NCI-H510A treated with DMSO at 0.1 percent for 48 hours (cell line): ENCODE data around the gene RECQL5.
"Not testable (repeated sequence)": the region's sequence is repeated elsewhere in the genome, so short reads cannot be mapped to it uniquely, and the experiment has no call there.

ENCODE experiments used
- DNase-seq: peaks from one replicate; lab custom pipeline; 2025; lab: John Stamatoyannopoulos, UW

RECQL5 gene

GRCh38 chr17:75592348-75593020 is 74.5 kb downstream of the RECQL5 start:
- DNase-seq: no peak

GRCh38 chr17:75591722-75592302 is 75.1 kb downstream of the RECQL5 start:
- DNase-seq: no peak

DNA sequence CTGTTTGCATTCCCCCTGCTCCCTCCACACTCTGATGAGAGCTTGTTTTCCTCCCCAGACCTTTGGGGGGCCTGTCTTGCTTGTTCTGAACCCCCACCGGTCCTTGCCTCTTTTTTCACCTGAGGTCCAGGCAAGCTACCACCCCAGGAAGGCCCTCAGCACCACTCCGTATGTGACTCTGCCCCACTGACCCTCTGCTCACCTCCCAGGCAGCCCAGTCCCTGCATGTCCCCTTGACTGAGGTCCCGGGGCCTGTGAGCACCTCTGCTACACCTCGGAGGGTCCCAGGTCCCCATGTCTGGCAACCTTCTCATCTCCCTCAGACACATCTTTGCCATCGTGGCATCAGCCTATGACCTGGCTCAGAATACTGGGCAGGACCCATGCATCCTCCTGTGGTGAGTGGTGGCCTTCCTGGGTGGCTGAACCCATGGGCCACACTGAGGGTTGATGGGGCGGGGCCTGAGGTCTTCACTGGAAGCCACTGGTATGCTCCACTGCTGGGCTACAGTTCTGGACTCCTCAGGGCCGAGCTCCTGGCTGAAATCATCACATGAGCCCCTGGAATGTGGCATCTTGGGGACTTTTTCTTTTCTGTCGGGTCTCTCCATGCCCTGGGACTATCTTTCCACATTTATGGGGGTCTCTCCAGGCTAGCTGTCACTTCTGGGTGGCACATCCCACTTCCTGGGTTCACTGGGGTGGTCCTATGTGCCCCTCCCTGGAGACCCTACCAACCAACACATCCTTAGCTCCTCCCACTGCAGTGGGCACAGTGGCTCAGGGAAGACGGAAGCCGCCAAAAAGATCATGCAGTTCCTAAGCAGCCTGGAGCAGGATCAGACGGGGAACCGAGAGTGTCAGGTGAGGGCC is 75.9 kb downstream of the RECQL5 start:
- no peak for DNase-seq

DNA sequence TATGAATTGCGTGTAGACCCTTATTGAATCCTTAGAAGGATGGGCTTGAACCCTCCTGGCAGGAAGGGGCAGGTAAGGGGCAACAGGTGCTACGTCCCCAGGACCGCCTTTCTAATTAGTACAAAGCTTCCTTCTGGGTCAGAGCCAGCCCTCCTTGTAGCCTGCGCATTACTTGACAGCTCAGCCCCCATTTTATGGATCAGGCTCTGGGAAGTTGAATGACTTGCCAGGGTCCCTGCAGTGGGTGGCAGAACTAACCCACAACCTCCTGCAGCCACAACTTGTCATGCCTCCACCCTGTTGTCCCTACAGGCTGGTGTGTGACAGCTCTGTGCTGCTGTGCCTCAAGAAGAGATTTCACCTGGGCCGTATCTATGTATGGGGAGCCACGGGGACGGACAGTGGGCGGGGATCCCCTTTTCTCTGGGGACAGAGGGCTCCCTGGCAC is 76.6 kb downstream of the RECQL5 start:
- no peak for DNase-seq

DNA sequence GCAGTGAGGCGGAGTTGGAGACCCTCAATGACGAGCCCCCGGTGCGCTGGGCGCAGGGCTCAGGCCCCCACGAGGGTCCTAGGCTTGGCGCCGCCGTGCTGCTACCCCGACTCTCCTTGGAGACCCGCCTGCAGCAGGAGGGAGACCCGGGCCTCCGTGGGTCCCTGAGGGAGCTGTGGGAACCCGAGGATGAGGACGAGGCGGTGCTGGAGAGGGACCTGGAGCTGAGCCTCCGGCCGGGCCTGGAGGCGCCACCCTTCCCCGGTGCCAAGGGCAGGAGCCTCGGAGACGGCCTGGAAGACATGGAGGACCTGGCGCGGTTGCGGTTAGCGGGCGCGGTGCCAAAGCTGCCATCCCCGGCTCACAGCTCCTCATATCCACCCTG is 77.0 kb downstream of the RECQL5 start:
- DNase-seq: no peak

DNA sequence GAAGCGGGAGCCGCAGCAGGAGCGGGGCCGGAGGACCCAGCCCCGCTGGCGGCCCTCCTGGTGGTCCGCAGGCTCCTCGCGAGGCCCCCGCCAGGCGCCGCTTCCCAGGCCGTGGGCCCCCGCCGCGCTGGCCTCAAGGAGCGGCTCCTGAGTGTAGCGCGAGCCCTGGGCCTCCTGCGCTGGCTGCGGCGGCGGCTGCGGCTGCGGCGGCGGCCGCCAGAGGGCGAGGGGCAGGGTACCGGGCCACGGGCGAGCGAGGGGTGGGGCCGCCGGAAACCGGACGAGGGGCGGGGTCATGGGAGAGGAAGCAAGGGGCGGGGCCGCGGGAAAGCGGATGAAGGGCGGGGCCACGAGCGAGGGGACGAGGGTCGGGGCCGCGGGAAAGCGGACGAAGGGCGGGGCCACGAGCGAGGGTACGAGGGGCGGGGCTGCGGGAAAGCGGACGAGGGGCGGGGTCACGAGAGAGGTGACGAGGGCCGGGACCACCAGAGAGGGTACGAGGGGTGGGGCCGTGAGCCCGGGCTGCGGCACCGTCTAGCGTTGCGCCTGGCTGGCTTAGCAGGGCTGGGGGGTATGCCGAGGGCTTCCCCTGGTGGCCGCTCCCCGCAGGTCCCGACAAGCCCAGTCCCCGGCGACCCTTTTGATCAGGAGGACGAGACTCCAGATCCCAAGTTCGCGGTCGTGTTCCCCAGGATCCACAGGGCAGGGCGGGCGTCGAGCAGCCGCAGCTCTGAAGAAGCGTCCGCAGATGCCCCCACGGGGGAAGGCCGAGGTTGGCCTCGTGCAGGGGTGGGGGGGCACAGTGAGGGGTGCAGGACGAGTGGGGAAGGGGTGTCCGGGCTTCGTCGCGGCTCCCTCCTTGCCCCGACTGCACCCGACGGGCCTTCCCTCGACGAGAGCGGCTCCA is 77.7 kb downstream of the RECQL5 start:
- DNase-seq: peak; percentile 85

GRCh38 chr17:75588596-75589011 is 78.3 kb downstream of the RECQL5 start:
- no peak for DNase-seq

GRCh38 chr17:75587675-75588595 is 79.0 kb downstream of the RECQL5 start, which contains the start of gene MYO15B:
TSS of gene MYO15B (plus strand) at chr17:75587800. CDS start at chr17:75588058, 258 bp downstream.
- DNase-seq: peak; percentile 28

DNA sequence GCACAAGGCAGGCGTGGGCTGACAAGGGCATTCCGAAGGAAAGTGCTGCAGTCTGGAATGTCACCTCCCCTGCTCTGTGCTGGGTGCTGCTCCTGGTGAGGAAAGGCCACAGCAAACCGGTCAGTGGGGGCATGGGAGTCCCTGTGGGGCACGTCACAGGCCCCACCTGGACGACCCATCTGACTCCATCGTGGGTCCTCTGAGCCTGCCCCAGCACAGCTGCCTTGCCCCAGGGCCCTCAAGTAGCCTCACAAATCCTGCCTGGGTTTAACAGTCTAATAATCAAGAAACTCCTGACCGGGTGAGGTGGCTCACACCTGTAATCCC is 82.1 kb downstream of the RECQL5 start:
- no peak for DNase-seq

DNA sequence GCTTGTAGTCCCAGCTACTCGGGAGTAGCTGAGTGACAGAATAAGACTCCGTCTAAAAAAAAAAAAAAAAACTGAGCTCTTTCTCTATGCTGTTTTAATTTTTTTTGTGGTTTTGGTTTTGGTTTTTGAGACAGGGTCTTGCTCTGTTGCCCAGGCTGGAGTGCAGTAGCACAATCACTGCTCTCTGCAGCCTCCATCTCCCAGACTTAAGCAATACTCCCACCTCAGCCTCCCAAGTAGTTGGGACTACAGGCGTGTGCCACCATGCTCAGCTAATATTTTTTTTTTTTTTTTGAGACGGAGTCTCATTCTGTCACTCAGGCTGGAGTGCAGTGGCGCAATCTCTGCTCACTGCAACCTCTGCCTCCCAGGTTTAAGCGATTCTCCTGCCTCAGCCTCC is 83.8 kb downstream of the RECQL5 start:
- DNase-seq: not testable (repeated sequence)

- not testable (repeated sequence) for DNase-seq
Measured at GRCh38 chr17:75581121-75581725, 85.7 kb downstream of the RECQL5 start.
